NCI-H748 (cell line): Measurements from ENCODE around the gene MRPS35.

ENCODE experiments used
- DNase-seq: peaks from one replicate; lab custom pipeline; 2025; ENCODE audit not compliant: unreplicated experiment; lab: John Stamatoyannopoulos, UW

MRPS35 gene

GRCh38 chr12:27710592-27711316 is at the start of gene MRPS35:
MRPS35 (plus strand) TSS chr12:27710832; CDS start chr12:27710844, 12 bp downstream.
- peak; percentile 80 for DNase-seq

- no peak for DNase-seq
Measured at GRCh38 chr12:27665704-27666103, 44.9 kb upstream of the MRPS35 start.

- DNase-seq = no peak
Measured at GRCh38 chr12:27666510-27666909, 44.1 kb upstream of the MRPS35 start.

- DNase-seq = no peak
Measured at GRCh38 chr12:27667540-27667939, 43.1 kb upstream of the MRPS35 start.

GRCh38 chr12:27672051-27672450 is 38.6 kb upstream of the MRPS35 start:
- DNase-seq = no peak

GRCh38 chr12:27672643-27673042 is 38.0 kb upstream of the MRPS35 start:
- DNase-seq = no peak

- DNase-seq = no peak
Measured at GRCh38 chr12:27673101-27673718, 37.4 kb upstream of the MRPS35 start.

- DNase-seq = no peak
Measured at GRCh38 chr12:27674989-27675388, 35.6 kb upstream of the MRPS35 start.

- no peak for DNase-seq
Measured at GRCh38 chr12:27680619-27681018, 30.0 kb upstream of the MRPS35 start.

GRCh38 chr12:27682534-27682933 is 28.1 kb upstream of the MRPS35 start:
- DNase-seq = no peak

- DNase-seq = no peak
Measured at GRCh38 chr12:27685274-27685673, 25.4 kb upstream of the MRPS35 start.

GRCh38 chr12:27686147-27686546 is 24.5 kb upstream of the MRPS35 start:
- DNase-seq = no peak

- no peak for DNase-seq
Measured at GRCh38 chr12:27688671-27689070, 22.0 kb upstream of the MRPS35 start.

- DNase-seq = no peak
Measured at GRCh38 chr12:27689558-27690180, 21.0 kb upstream of the MRPS35 start.

- no peak for DNase-seq
Measured at GRCh38 chr12:27693403-27693802, 17.2 kb upstream of the MRPS35 start.

- DNase-seq = no peak
Measured at GRCh38 chr12:27695556-27696292, 14.9 kb upstream of the MRPS35 start.

- DNase-seq = no peak
Measured at GRCh38 chr12:27696293-27696652, 14.4 kb upstream of the MRPS35 start, which contains the start of gene REP15. REP15 (plus strand) TSS chr12:27696447; CDS start chr12:27696563, 116 bp downstream.

- no peak for DNase-seq
Measured at GRCh38 chr12:27696864-27697564, 13.6 kb upstream of the MRPS35 start.

- DNase-seq = peak; percentile 53
Measured at GRCh38 chr12:27703720-27704452, 6.7 kb upstream of the MRPS35 start.

GRCh38 chr12:27705263-27705662 is 5.4 kb upstream of the MRPS35 start:
- DNase-seq = no peak
